NCI-H526 treated with DMSO at 0.1 percent for 48 hours (cell line): ENCODE measurements around the gene GRM5.

Source experiments
- DNase-seq: peaks from one replicate; lab custom pipeline; 2025; lab: John Stamatoyannopoulos, UW

The GRM5 gene

GRCh38 chr11:88831303-88831890, 234.4 kb downstream of the GRM5 start:
- DNase-seq, result no peak

- DNase-seq, result no peak
Measured at GRCh38 chr11:88827018-88827676, 238.6 kb downstream of the GRM5 start.

GRCh38 chr11:88819616-88820015, 246.2 kb downstream of the GRM5 start:
- DNase-seq, result no peak

GRCh38 chr11:88818978-88819377, 246.8 kb downstream of the GRM5 start:
- DNase-seq, result no peak

GRCh38 chr11:88815505-88815904, 250.3 kb downstream of the GRM5 start:
- DNase-seq, result no peak

- no peak for DNase-seq
Measured at GRCh38 chr11:88814076-88814475, 251.7 kb downstream of the GRM5 start.

GRCh38 chr11:88813233-88813915, 252.4 kb downstream of the GRM5 start:
- DNase-seq, result no peak

GRCh38 chr11:88810420-88811097, 255.2 kb downstream of the GRM5 start:
- DNase-seq, result no peak

GRCh38 chr11:88809126-88809525, 256.7 kb downstream of the GRM5 start:
- DNase-seq, result no peak

- no peak for DNase-seq
Measured at GRCh38 chr11:88807349-88807748, 258.4 kb downstream of the GRM5 start.

GRCh38 chr11:88806410-88806809, 259.4 kb downstream of the GRM5 start:
- no peak for DNase-seq

GRCh38 chr11:88801484-88802123, 264.2 kb downstream of the GRM5 start:
- peak; percentile 33 for DNase-seq

GRCh38 chr11:88799771-88800500, 265.8 kb downstream of the GRM5 start:
- DNase-seq, result no peak

- DNase-seq, result no peak
Measured at GRCh38 chr11:88790182-88790581, 275.6 kb downstream of the GRM5 start.

GRCh38 chr11:88779577-88779976, 286.2 kb downstream of the GRM5 start:
- no peak for DNase-seq

- DNase-seq, result no peak
Measured at GRCh38 chr11:88770475-88771079, 295.2 kb downstream of the GRM5 start.

- DNase-seq, result no peak
Measured at GRCh38 chr11:88744140-88744539, 321.6 kb downstream of the GRM5 start.

- DNase-seq, result no peak
Measured at GRCh38 chr11:88739524-88739923, 326.3 kb downstream of the GRM5 start.

GRCh38 chr11:88709567-88709966, 356.2 kb downstream of the GRM5 start:
- DNase-seq, result no peak

- no peak for DNase-seq
Measured at GRCh38 chr11:88704485-88704884, 361.3 kb downstream of the GRM5 start.

- DNase-seq, result no peak
Measured at GRCh38 chr11:88701816-88702215, 364.0 kb downstream of the GRM5 start.
